ENCODE measurements around the gene CTDP1. TPM values are rescaled to one million over a fixed set of nuclear protein-coding genes. Genes with fewer than 3 reads are reported as not detected.
A peak's percentile ranks its signal among the peaks of the same experiment; 100 is the strongest.
"Not testable (repeated sequence)": the region's sequence is repeated elsewhere in the genome, so short reads cannot be mapped to it uniquely, and the experiment has no call there.

Gene CTDP1
- polyA plus RNA-seq, 1 donor (not counting 4 experiments of a cell fraction or from before 2014, with no cell fraction given) = 9.2 TPM

DNA sequence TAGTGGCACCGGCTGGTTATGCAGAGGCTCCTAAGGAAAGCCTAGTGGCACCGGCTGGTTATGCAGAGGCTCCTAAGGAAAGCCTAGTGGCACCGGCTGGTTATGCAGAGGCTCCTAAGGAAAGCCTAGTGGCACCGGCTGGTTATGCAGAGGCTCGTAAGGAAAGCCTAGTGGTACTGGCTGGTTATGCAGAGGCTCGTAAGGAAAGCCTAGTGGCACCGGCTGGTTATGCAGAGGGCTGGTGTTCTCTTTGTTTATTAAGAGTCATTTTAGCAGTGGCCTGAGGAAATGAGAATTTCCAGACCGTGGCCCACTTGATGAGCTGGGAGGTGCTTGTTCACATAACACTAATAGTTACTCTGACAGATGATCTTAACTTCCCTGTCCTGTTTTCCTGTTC lies 73.3 kb downstream of the CTDP1 start:
- DNase-seq (ENCODE audit: low read depth, low spot score); dilution Hi-C loops (cut with MboI; ENCODE audit: extremely low pct_ligation_motif_present, low sequenced_read_pairs): not testable (repeated sequence)

DNA sequence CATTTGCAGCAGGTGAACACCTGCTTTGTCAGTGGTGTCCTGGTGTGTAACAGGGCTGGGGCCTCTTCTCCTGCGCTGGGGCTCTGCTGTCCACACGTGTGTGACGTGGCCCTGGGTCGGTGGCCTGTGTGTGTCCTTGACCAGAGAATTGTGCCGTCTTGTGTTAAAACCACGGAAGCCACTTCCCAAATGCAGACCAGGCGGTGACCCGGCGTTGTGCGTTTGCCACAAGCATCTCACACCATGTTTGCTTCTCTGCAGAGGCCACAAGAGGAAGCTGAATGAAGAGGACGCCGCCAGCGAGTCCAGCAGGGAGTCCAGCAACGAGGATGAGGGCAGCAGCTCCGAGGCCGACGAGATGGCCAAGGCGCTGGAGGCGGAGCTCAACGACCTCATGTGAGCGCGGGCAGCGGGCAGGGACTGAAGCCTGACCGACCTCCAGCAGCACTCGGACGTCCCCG lies 73.8 kb downstream of the CTDP1 start:
- Histone ChIP-seq H3K9me1 (ENCODE audit: control insufficient read depth, extremely low read depth, insufficient read depth, low read length) (no peaks in the 10 kb centered on the region), H2AFZ (ENCODE audit: control insufficient read depth, low read length) (no peak overlapping the region), H3K9me3 (ENCODE audit: control insufficient read depth, low read depth, low read length) (no peaks in the 10 kb centered on the region), H4K20me1 (ENCODE audit: control insufficient read depth, extremely low read depth, insufficient read depth, low read length) (peaks cover 6% of the 10 kb centered on the region), H3K36me3 (ENCODE audit: control insufficient read depth in 2 of 2, extremely low read depth in 1 of 2, insufficient read depth in 2 of 2, low read length in 2 of 2) (peaks cover 5 to 11% of the 10 kb centered on the region in 2 experiments), H3K4me2 (ENCODE audit: control insufficient read depth, extremely low read depth, insufficient read depth, low read depth, low read length) (no peak overlapping the region), H3K79me2 (ENCODE audit: control insufficient read depth, insufficient read depth, low read length) (no peaks in the 10 kb centered on the region), H3K9ac (ENCODE audit: control insufficient read depth, extremely low read depth, insufficient read depth, low read length) (no peak overlapping the region), H3K4me1 (ENCODE audit: control insufficient read depth, extremely low read depth, insufficient read depth, low read length) (no peaks in the 10 kb centered on the region), H3K27ac (ENCODE audit: control insufficient read depth, insufficient read depth, low read length) (no peak overlapping the region), H3K27me3 (ENCODE audit: control insufficient read depth, extremely low read depth, insufficient read depth, low read length) (no peaks in the 10 kb centered on the region), H3K4me3 (ENCODE audit: control insufficient read depth in 2 of 3, extremely low read depth in 1 of 3, insufficient read depth in 2 of 3, low read depth in 1 of 3, low read length in 3 of 3) (no peak overlapping the region)
- FAIRE-seq (no peak), DNase-seq (ENCODE audit: low read depth, low spot score) (no peak)
- dilution Hi-C loops (cut with MboI; ENCODE audit: extremely low pct_ligation_motif_present, low sequenced_read_pairs) = no loop called here
- no peak for TF ChIP-seq EZH2 (IDR thresholded peaks at IDR 0.05; ENCODE audit: low read length)
- TF ChIP-seq, protein P1, sequence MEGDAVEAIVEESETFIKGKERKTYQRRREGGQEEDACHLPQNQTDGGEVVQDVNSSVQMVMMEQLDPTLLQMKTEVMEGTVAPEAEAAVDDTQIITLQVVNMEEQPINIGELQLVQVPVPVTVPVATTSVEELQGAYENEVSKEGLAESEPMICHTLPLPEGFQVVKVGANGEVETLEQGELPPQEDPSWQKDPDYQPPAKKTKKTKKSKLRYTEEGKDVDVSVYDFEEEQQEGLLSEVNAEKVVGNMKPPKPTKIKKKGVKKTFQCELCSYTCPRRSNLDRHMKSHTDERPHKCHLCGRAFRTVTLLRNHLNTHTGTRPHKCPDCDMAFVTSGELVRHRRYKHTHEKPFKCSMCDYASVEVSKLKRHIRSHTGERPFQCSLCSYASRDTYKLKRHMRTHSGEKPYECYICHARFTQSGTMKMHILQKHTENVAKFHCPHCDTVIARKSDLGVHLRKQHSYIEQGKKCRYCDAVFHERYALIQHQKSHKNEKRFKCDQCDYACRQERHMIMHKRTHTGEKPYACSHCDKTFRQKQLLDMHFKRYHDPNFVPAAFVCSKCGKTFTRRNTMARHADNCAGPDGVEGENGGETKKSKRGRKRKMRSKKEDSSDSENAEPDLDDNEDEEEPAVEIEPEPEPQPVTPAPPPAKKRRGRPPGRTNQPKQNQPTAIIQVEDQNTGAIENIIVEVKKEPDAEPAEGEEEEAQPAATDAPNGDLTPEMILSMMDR (optimal IDR thresholded peaks at IDR 0.05 in 1 of 3, IDR thresholded peaks at IDR 0.05 in 1 of 3, conservative IDR thresholded peaks at IDR 0.05 in 1 of 3; ENCODE audit: extremely low read depth in 1 of 3, insufficient read depth in 2 of 3, low read length in 3 of 3) = no peak

More for the DNA sequence above, 73.3 kb downstream of the CTDP1 start:
- not testable (repeated sequence) for H3K27ac ChIP-seq (ENCODE audit: control insufficient read depth, insufficient read depth, low read length); H3K4me3 ChIP-seq (ENCODE audit: control insufficient read depth in 2 of 3, extremely low read depth in 1 of 3, insufficient read depth in 2 of 3, low read depth in 1 of 3, low read length in 3 of 3); H3K9ac ChIP-seq (ENCODE audit: control insufficient read depth, extremely low read depth, insufficient read depth, low read length); FAIRE-seq; H3K27me3 ChIP-seq (ENCODE audit: control insufficient read depth, extremely low read depth, insufficient read depth, low read length); H3K4me2 ChIP-seq (ENCODE audit: control insufficient read depth, extremely low read depth, insufficient read depth, low read depth, low read length); H3K9me3 ChIP-seq (ENCODE audit: control insufficient read depth, low read depth, low read length); H3K4me1 ChIP-seq (ENCODE audit: control insufficient read depth, extremely low read depth, insufficient read depth, low read length); H3K79me2 ChIP-seq (ENCODE audit: control insufficient read depth, insufficient read depth, low read length); H2AFZ ChIP-seq (ENCODE audit: control insufficient read depth, low read length); H4K20me1 ChIP-seq (ENCODE audit: control insufficient read depth, extremely low read depth, insufficient read depth, low read length); H3K9me1 ChIP-seq (ENCODE audit: control insufficient read depth, extremely low read depth, insufficient read depth, low read length)
- TF ChIP-seq, protein P1 (optimal IDR thresholded peaks at IDR 0.05 in 1 of 3, IDR thresholded peaks at IDR 0.05 in 1 of 3, conservative IDR thresholded peaks at IDR 0.05 in 1 of 3; ENCODE audit: extremely low read depth in 1 of 3, insufficient read depth in 2 of 3, low read length in 3 of 3) = peak in 1 of 3 experiments; percentile 28
- H3K36me3 ChIP-seq (ENCODE audit: control insufficient read depth in 2 of 2, extremely low read depth in 1 of 2, insufficient read depth in 2 of 2, low read length in 2 of 2) = peaks cover 5 to 11% of the 10 kb centered on the region in 2 experiments

Measured in keratinocyte (primary cell).